A673 (cell line): ENCODE data around the gene SUMF1. TPM values are rescaled to one million over a fixed set of nuclear protein-coding genes. Genes with fewer than 3 reads are reported as not detected.

Experiments used
- BruUV-seq: library from RNA; stranded (reverse); fragments of 400-500 nt; replicated peaks from 2 replicates; lab custom pipeline; 2021; lab: Mats Ljungman, UMichigan
- CTCF ChIA-PET: fragments of 300-600 bp; sonication (Branson Sonifier 250); formaldehyde crosslinking; loops from one replicate; lab custom pipeline; 2022; ENCODE audit warnings: antibody characterized with exemption; lab: Charles Lee
- POLR2A ChIA-PET: fragments of 300-600 bp; sonication (Branson Sonifier 250); formaldehyde crosslinking; loops from one replicate; lab custom pipeline; 2022; ENCODE audit warnings: antibody characterized with exemption; ENCODE audit not compliant: low non-redundant PET; lab: Charles Lee
- DNase-seq: peaks from one replicate; pipeline ENCODE4 v3.0.0-alpha.2; 2015; ENCODE audit warnings: low spot score
- H3K27ac ChIP-seq: fragments of 200-600 bp; sonication (generic); 2 replicates; pipeline ENCODE4 v1.5.1; 2016; ENCODE audit warnings: mixed run types, low read depth, mild to moderate bottlenecking, mixed read lengths, antibody characterized with exemption, low read length; ENCODE audit not compliant: poor library complexity, severe bottlenecking
- H3K27me3 ChIP-seq: fragments of 200-600 bp; sonication (generic); replicated peaks from 2 replicates; pipeline ENCODE4 v1.6.1; 2017; ENCODE audit warnings: mixed run types, low read depth, mild to moderate bottlenecking, mixed read lengths, antibody characterized with exemption, low read length; ENCODE audit not compliant: insufficient read depth, poor library complexity
- H3K36me3 ChIP-seq: fragments of 200-600 bp; sonication (generic); 2 replicates; pipeline ENCODE4 v1.6.1; 2016; ENCODE audit warnings: mixed run types, mild to moderate bottlenecking, mixed read lengths, antibody characterized with exemption, low read length; ENCODE audit not compliant: insufficient read depth, poor library complexity, severe bottlenecking
- H3K4me1 ChIP-seq: fragments of 200-600 bp; sonication (generic); 2 replicates; pipeline ENCODE4 v1.6.1; 2017; ENCODE audit warnings: mixed run types, mild to moderate bottlenecking, mixed read lengths, antibody characterized with exemption, low read length; ENCODE audit not compliant: insufficient read depth, poor library complexity, severe bottlenecking
- H3K4me3 ChIP-seq: fragments of 200-600 bp; sonication (generic); 2 replicates; pipeline ENCODE4 v1.5.1; 2016; ENCODE audit warnings: low read depth, mixed run types, mild to moderate bottlenecking, mixed read lengths, low read length; ENCODE audit not compliant: poor library complexity, severe bottlenecking
- H3K9me3 ChIP-seq: fragments of 200-600 bp; sonication (generic); 2 replicates; pipeline ENCODE4 v1.6.1; 2016; ENCODE audit warnings: mixed run types, low read depth, mild to moderate bottlenecking, mixed read lengths, antibody characterized with exemption, low read length; ENCODE audit not compliant: poor library complexity, severe bottlenecking
- CTCF ChIP-seq: fragments of 300-800, 200-600 bp; sonication (generic); conservative IDR thresholded peaks from 2 replicates; pipeline ENCODE4 v1.5.1; 2017; ENCODE audit warnings: low read depth, mild to moderate bottlenecking, antibody characterized with exemption, low read length, moderate library complexity, mixed read lengths
- EZH2 ChIP-seq: fragments of 200-600 bp; sonication (generic); IDR thresholded peaks from 2 replicates; pipeline ENCODE4 v1.6.1; 2017; ENCODE audit warnings: borderline replicate concordance, low read depth, mild to moderate bottlenecking, mixed read lengths, antibody characterized with exemption, low read length; ENCODE audit not compliant: poor library complexity, severe bottlenecking
- intact Hi-C: fragments of 100-400 bp; cut with micrococcal nuclease; formaldehyde crosslinking; loops from one replicate; pipeline ENCODE4 v1.10.0; 2022; ENCODE audit not compliant: unreplicated experiment
- total RNA-seq: library from RNA; stranded (reverse); gene quantifications from 2 replicates; pipeline ENCODE4 v1.2.3, GENCODE V29; 2021

SUMF1 gene
- total RNA-seq, 1 experiment from 2014 or later, result 7.8 TPM

DNA sequence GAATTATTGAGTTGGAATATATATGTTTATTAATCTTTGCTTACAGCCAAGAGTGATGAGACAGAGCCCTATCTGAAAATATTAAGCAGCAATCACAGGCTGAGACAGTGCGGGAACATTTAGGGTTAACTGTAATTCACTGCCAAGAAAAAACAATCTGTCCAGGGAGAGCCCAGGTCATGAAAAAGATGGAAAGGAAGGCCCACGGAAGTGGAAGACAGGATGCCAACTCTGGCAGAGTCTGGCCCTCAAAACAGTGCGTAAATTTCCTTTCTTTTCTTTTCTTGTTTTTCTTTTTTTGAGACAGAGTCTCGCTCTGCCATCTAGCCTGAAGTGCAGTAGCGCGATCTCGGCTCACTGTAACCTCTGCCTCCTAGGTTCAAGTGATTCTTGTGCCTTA is 67.6 kb downstream of the SUMF1 start:
- Histone ChIP-seq H3K36me3 (no peaks in the 10 kb centered on the region), H3K27ac (no peak overlapping the region), H3K4me3 (no peak overlapping the region), H3K9me3 (no peaks in the 10 kb centered on the region), H3K27me3 (no peaks in the 10 kb centered on the region), H3K4me1 (no peaks in the 10 kb centered on the region)
- DNase-seq, result no peak
- no peak for TF ChIP-seq CTCF
- TF ChIP-seq EZH2, result no peak
- BruUV-seq, result no TSS peak
- intact Hi-C loops, result no loop called here
- ChIA-PET POLR2A (no interaction called here), CTCF (no interaction called here)

- H3K27me3 ChIP-seq, result no peaks in the 10 kb centered on the region
- no peaks in the 10 kb centered on the region for H3K36me3 ChIP-seq
- no peak for DNase-seq
- TF ChIP-seq EZH2, result no peak
- no peak overlapping the region for H3K4me3 ChIP-seq
- ChIA-PET POLR2A (interaction anchor here (0.6 kb wide), 1 partner anchor 92 kb away, joined by 3 read pairs; no protein-coding TSS in a partner anchor), CTCF (no interaction called here)
- intact Hi-C loops, result no loop called here
- no TSS peak for BruUV-seq
- H3K27ac ChIP-seq, result no peak overlapping the region
- no peaks in the 10 kb centered on the region for H3K9me3 ChIP-seq
- H3K4me1 ChIP-seq, result no peaks in the 10 kb centered on the region
These were observed 68.2 kb downstream of the SUMF1 start for GRCh38 chr3:4398941-4399245.

GRCh38 chr3:4398120-4398940 is 68.7 kb downstream of the SUMF1 start:
- Histone ChIP-seq H3K36me3 (no peaks in the 10 kb centered on the region), H3K4me1 (no peaks in the 10 kb centered on the region), H3K27ac (no peak overlapping the region), H3K9me3 (no peaks in the 10 kb centered on the region), H3K27me3 (no peaks in the 10 kb centered on the region), H3K4me3 (no peak overlapping the region)
- TF ChIP-seq CTCF (no peak), EZH2 (no peak)
- intact Hi-C loops, result no loop called here
- CTCF ChIA-PET, result no interaction called here
- POLR2A ChIA-PET, result interaction anchor here (0.6 kb wide), 1 partner anchor 92 kb away, joined by 3 read pairs; no protein-coding TSS in a partner anchor
- DNase-seq, result no peak
- no TSS peak for BruUV-seq

DNA sequence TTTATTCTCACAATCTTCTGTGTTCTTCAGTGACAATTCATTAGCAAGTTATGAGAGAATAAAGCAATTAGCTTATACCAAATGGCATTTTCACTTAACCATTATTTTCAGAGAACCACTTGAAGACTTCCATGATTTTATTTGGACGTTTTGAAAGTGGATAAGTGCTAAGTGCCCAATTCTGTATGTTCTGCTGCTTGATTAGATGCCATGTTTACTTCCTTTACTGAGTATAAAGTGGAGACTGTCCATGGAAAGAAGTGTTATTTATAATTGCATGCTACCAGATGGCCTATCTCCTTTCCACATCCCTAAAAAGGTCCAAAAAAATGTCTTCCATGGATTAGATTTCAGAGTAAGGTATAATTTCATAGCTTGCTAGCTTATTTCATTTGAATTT is 69.6 kb downstream of the SUMF1 start:
- no peak overlapping the region for H3K27ac ChIP-seq
- H3K36me3 ChIP-seq, result no peaks in the 10 kb centered on the region
- BruUV-seq, result no TSS peak
- no peaks in the 10 kb centered on the region for H3K9me3 ChIP-seq
- intact Hi-C loops, result no loop called here
- DNase-seq, result no peak
- TF ChIP-seq EZH2 (no peak), CTCF (no peak)
- ChIA-PET CTCF (no interaction called here), POLR2A (no interaction called here)
- H3K27me3 ChIP-seq, result no peaks in the 10 kb centered on the region
- H3K4me1 ChIP-seq, result no peaks in the 10 kb centered on the region
- no peak overlapping the region for H3K4me3 ChIP-seq
